ENCODE data around the gene TNFSF12. TPM values are rescaled to one million over a fixed set of nuclear protein-coding genes. Genes with fewer than 3 reads are reported as not detected.

The TNFSF12 gene
- total and polyA plus RNA-seq, 9 of the 15 experiments (the other 6 are each of a cell fraction or from before 2014, with no cell fraction given): 0.03 to 0.95 (median 0.19) TPM; not detected in 3

GRCh38 chr17:7561028-7561575 lies 12.2 kb downstream of the TNFSF12 start (continued):
- no peak for TF ChIP-seq ZMIZ1 (IDR thresholded peaks at IDR 0.05; ENCODE audit: low read depth in 2 of 2, low read length in 2 of 2)
- no peak for TF ChIP-seq MITF (IDR thresholded peaks at IDR 0.05)
- TF ChIP-seq ZFPM2 (CRISPR knock-in tag; IDR thresholded peaks at IDR 0.05): no peak
- TF ChIP-seq L3MBTL2 (IDR thresholded peaks at IDR 0.05): peak; percentile 63
- TF ChIP-seq TSC22D4 (tag; IDR thresholded peaks at IDR 0.05): no peak
- no peak for TF ChIP-seq NONO (IDR thresholded peaks at IDR 0.05; ENCODE audit: low read depth in 2 of 2, low read length in 1 of 2)
- TF ChIP-seq BDP1 (IDR thresholded peaks at IDR 0.05; ENCODE audit: insufficient read depth, insufficient read length): no peak
- no peak for TF ChIP-seq ELF4 (CRISPR knock-in tag; IDR thresholded peaks at IDR 0.05)
- TF ChIP-seq ZNF655 (CRISPR knock-in tag; IDR thresholded peaks at IDR 0.05): no peak
- TF ChIP-seq SNIP1 (IDR thresholded peaks at IDR 0.05; ENCODE audit: low read depth): no peak
- peak; percentile 15; the same call in 1 of the 2 replicates for TF ChIP-seq ARID1B (IDR thresholded peaks at IDR 0.05)
- no peak for TF ChIP-seq ZFP91 (CRISPR knock-in tag; IDR thresholded peaks at IDR 0.05)
- TF ChIP-seq ZNF584 (CRISPR knock-in tag; IDR thresholded peaks at IDR 0.05; ENCODE audit: low read depth): no peak
- TF ChIP-seq STAT6 (CRISPR knock-in tag; IDR thresholded peaks at IDR 0.05): no peak
